Epidermal melanocyte (primary cell): ENCODE measurements around the gene CRAT.

Experiments
- DNase-seq: peaks from one replicate; pipeline ENCODE4 v3.0.0; 2011; ENCODE audit warnings: low spot score; ENCODE audit not compliant: insufficient read length

The CRAT gene

GRCh38 chr9:129111528-129112151, 1.0 kb upstream of the CRAT start:
- DNase-seq = no peak

GRCh38 chr9:129109952-129110739, 447 bp downstream of the CRAT start:
- DNase-seq = peak; percentile 55

GRCh38 chr9:129109537-129109903, 1.1 kb downstream of the CRAT start:
- DNase-seq = no peak

GRCh38 chr9:129108805-129109536, 1.6 kb downstream of the CRAT start:
- no peak for DNase-seq

GRCh38 chr9:129108083-129108804, 2.3 kb downstream of the CRAT start:
- no peak for DNase-seq

- no peak for DNase-seq
Observed at GRCh38 chr9:129107651-129108050, 2.9 kb downstream of the CRAT start.

- DNase-seq = no peak
Observed at GRCh38 chr9:129105857-129106694, 4.5 kb downstream of the CRAT start.

GRCh38 chr9:129104051-129104450, 6.5 kb downstream of the CRAT start:
- DNase-seq = no peak

GRCh38 chr9:129103595-129103965, 7.0 kb downstream of the CRAT start:
- DNase-seq = no peak

GRCh38 chr9:129102791-129103594, 7.6 kb downstream of the CRAT start:
- peak; percentile 66 for DNase-seq

GRCh38 chr9:129102095-129102525, 8.5 kb downstream of the CRAT start:
- DNase-seq = no peak

GRCh38 chr9:129101279-129101678, 9.3 kb downstream of the CRAT start:
- no peak for DNase-seq

- DNase-seq = no peak
Observed at GRCh38 chr9:129100383-129101169, 10.0 kb downstream of the CRAT start.

- no peak for DNase-seq
Observed at GRCh38 chr9:129098328-129098727, 12.3 kb downstream of the CRAT start.

GRCh38 chr9:129097671-129098306, 12.8 kb downstream of the CRAT start:
- no peak for DNase-seq

GRCh38 chr9:129095908-129096307, 14.7 kb downstream of the CRAT start:
- DNase-seq = no peak

- DNase-seq = no peak
Observed at GRCh38 chr9:129095170-129095667, 15.4 kb downstream of the CRAT start.

- DNase-seq = no peak
Observed at GRCh38 chr9:129094387-129095169, 16.0 kb downstream of the CRAT start.
